Measurements from ENCODE around the gene SLC17A9. TPM values are rescaled to one million over a fixed set of nuclear protein-coding genes. Genes with fewer than 3 reads are reported as not detected.

Gene SLC17A9
- total and polyA plus RNA-seq, 4 donors, result 2.4 to 17.3 (median 9.6) TPM

GRCh38 chr20:63002511-63002910 is 50.0 kb downstream of the SLC17A9 start:
- Histone ChIP-seq H3K9ac (ENCODE audit: insufficient read depth in 1 of 2, low read length in 2 of 2) (no peak overlapping the region), H3K27me3 (ENCODE audit: control insufficient read depth in 3 of 3, insufficient read depth in 3 of 3, low read length in 2 of 3) (peaks cover 36 to 72% (median 71%) of the 10 kb centered on the region in 3 donors), H3K4me3 (no peak overlapping the region), H3K27ac (ENCODE audit: low read depth in 1 of 2, low read length in 1 of 2) (no peak overlapping the region), H3K9me3 (ENCODE audit: control insufficient read depth in 4 of 4, insufficient read depth in 3 of 4, low read length in 3 of 4) (peaks cover 0 to 16% (median 0%) of the 10 kb centered on the region in 4 donors), H3K36me3 (ENCODE audit: control insufficient read depth in 4 of 4, insufficient read depth in 4 of 4, low read length in 4 of 4) (no peaks in the 10 kb centered on the region), H3K4me1 (ENCODE audit: control insufficient read depth in 5 of 5, insufficient read depth in 5 of 5, low read length in 5 of 5) (peaks cover 0 to 3% (median 0%) of the 10 kb centered on the region in 5 donors)
- no peak for TF ChIP-seq CTCF (IDR thresholded peaks at IDR 0.05; ENCODE audit: control extremely low read depth, extremely low read depth)
- DNase-seq, result no peak
- 71 to 74% methylated on average over 11 of the region's 11 CpGs for WGBS, 2 donors
- no peak for ATAC-seq (ENCODE audit: insufficient read depth, low FRiP score)

- H3K4me3 ChIP-seq, result no peak overlapping the region
- WGBS, 2 donors, result 15 to 33% methylated on average over 13 of the region's 13 CpGs
- no peaks in the 10 kb centered on the region for H3K36me3 ChIP-seq (ENCODE audit: control insufficient read depth in 4 of 4, insufficient read depth in 4 of 4, low read length in 4 of 4)
- peaks cover 0 to 14% (median 0%) of the 10 kb centered on the region in 4 donors for H3K9me3 ChIP-seq (ENCODE audit: control insufficient read depth in 4 of 4, insufficient read depth in 3 of 4, low read length in 3 of 4)
- H3K4me1 ChIP-seq (ENCODE audit: control insufficient read depth in 5 of 5, insufficient read depth in 5 of 5, low read length in 5 of 5), result peaks cover 0 to 3% (median 0%) of the 10 kb centered on the region in 5 donors
- no peak overlapping the region for H3K9ac ChIP-seq (ENCODE audit: insufficient read depth in 1 of 2, low read length in 2 of 2)
- ATAC-seq (ENCODE audit: insufficient read depth, low FRiP score) (no peak), DNase-seq (no peak)
- H3K27me3 ChIP-seq (ENCODE audit: control insufficient read depth in 3 of 3, insufficient read depth in 3 of 3, low read length in 2 of 3), result peaks cover 45 to 75% (median 71%) of the 10 kb centered on the region in 3 donors
- no peak overlapping the region for H3K27ac ChIP-seq (ENCODE audit: low read depth in 1 of 2, low read length in 1 of 2)
- TF ChIP-seq CTCF (IDR thresholded peaks at IDR 0.05; ENCODE audit: control extremely low read depth, extremely low read depth), result no peak
These were observed 51.0 kb downstream of the SLC17A9 start for GRCh38 chr20:63003546-63003945.

DNA sequence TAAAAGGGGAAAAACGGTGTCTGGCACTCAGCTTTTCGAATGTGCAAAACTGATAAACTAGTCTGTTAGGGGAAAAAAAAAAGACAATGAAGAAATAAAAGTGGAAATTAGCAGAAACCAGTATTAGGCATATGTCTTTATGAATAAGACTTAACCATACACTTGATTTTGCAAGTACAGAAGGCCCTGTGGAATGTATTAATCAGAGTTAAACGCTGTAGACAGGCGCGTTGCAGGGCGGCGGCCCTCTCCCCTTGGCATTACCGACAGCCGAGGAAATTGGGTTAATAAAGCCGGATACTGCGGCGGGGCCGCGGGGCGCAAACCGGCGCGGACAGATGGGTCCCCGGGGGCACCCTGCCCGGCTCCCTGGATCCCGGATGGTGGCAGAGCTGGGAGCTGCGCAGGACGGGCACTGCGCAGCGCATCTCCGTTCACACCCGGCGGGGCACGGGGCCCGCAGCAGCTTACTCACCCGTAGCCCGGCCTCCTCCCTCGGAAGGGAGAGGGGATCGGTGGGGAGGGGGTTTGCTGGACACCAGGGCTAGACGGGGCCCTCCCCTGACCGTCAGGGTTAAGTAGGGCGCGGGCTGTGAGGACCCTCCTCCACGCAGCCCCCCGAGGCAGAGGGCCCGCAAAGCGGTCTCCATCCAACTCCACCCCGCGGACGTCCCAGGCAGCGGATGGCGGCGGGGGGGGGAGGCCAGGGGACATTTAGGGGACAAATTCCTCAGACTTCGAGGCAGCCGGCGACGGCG is 52.3 kb downstream of the SLC17A9 start:
- peaks cover 46 to 73% (median 70%) of the 10 kb centered on the region in 3 donors for H3K27me3 ChIP-seq (ENCODE audit: control insufficient read depth in 3 of 3, insufficient read depth in 3 of 3, low read length in 2 of 3)
- no peak overlapping the region for H3K4me3 ChIP-seq
- no peaks in the 10 kb centered on the region for H3K36me3 ChIP-seq (ENCODE audit: control insufficient read depth in 4 of 4, insufficient read depth in 4 of 4, low read length in 4 of 4)
- TF ChIP-seq CTCF (IDR thresholded peaks at IDR 0.05; ENCODE audit: control extremely low read depth, extremely low read depth), result no peak
- DNase-seq, result no peak
- no peak overlapping the region for H3K9ac ChIP-seq (ENCODE audit: insufficient read depth in 1 of 2, low read length in 2 of 2)
- H3K27ac ChIP-seq (ENCODE audit: low read depth in 1 of 2, low read length in 1 of 2), result no peak overlapping the region
- WGBS, 2 donors, result 3 to 4% methylated on average over 43 to 53 of the region's 53 CpGs
- H3K9me3 ChIP-seq (ENCODE audit: control insufficient read depth in 4 of 4, insufficient read depth in 3 of 4, low read length in 3 of 4), result peaks cover 0 to 14% (median 0%) of the 10 kb centered on the region in 4 donors
- H3K4me1 ChIP-seq (ENCODE audit: control insufficient read depth in 5 of 5, insufficient read depth in 5 of 5, low read length in 5 of 5), result peaks cover 0 to 11% (median 0%) of the 10 kb centered on the region in 5 donors
- no peak for ATAC-seq (ENCODE audit: insufficient read depth, low FRiP score)
